A172 (cell line): Measurements from ENCODE around the gene NACC2. TPM values are rescaled to one million over a fixed set of nuclear protein-coding genes. Genes with fewer than 3 reads are reported as not detected.
"Not testable (repeated sequence)": the region's sequence is repeated elsewhere in the genome, so short reads cannot be mapped to it uniquely, and the experiment has no call there.

Experiments
- DNase-seq: peaks from one replicate; pipeline ENCODE4 v3.0.0-alpha.2; 2015; ENCODE audit warnings: low spot score
- total RNA-seq: library from RNA; depleted of rRNA; stranded (reverse); fragments of >200 nt; shearing (Covaris generic); gene quantifications from 2 replicates; pipeline ENCODE4 v1.2.3, GENCODE V29; 2014

NACC2 gene
- total RNA-seq, 1 experiment from 2014 or later = 41.6 TPM

DNA sequence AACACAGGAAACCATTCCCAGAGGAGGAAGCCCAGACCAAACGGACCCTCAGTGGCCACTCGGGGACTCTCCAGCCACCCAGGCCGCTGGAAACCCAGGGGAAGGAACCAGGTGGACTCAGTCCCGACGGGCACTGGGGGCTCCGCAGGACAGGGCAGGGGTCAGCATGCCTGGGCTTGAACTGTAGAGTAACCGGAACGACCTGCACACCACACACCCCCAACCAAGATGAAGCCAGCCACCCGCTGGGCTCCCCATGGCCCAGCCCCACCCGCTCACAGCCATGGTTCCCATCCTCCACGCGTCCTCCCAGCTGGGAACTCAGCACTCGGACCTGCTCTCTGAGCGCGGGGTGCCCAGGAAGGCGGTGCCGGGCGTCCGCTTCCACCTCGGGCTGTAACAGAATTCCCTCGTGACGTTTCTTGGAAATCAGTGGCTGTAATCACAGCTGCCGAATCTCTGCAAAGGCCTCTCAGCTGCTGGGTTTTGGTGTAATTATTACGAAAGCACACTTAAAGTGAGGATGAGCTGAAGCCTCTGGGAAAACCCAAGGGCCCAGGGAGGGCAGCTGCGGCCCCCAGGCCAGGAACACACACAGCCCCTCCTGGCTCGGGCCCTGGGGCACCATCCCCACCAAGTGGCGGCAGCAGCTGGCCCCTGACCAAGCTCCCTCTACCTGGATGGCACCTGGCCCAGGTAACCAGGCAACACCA, 13.8 kb downstream of the NACC2 start:
- DNase-seq = no peak

DNA sequence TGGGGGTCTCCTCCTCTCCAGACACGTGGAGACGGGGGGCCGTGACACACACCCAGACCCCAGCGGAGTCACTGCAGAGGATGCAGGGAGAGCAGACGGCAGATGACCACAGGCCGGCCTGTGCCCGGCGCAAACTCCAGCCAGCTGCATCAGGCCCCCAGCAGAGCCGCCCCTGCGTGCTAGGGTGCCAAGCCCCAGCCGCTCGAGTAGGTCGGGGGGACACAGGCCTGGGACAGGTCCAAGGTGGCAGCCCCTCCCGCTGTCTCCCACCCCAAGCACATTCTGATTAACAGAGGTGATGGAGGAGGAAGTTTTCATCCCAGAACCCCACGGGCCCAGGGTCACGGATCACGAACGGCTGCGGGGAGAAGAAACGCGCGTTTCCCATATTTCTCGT, 14.4 kb downstream of the NACC2 start:
- no peak for DNase-seq

DNA sequence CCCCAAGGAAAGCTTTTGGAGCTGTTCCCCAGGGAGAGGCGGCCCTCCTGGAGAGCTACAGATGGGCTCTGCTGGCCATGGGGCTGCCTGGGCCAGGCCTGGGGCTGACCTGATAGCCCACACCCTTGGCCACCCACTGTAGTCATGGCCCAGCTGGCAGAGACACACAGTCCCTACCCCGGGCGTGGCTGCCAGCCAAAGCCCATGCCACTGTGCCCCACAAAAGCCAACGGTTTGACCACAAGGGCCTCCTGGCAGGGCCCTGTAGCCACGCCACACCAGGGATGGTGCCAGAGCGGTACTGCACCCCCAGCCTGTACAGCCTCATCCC, 15.2 kb downstream of the NACC2 start:
- peak; percentile 57 for DNase-seq

DNA sequence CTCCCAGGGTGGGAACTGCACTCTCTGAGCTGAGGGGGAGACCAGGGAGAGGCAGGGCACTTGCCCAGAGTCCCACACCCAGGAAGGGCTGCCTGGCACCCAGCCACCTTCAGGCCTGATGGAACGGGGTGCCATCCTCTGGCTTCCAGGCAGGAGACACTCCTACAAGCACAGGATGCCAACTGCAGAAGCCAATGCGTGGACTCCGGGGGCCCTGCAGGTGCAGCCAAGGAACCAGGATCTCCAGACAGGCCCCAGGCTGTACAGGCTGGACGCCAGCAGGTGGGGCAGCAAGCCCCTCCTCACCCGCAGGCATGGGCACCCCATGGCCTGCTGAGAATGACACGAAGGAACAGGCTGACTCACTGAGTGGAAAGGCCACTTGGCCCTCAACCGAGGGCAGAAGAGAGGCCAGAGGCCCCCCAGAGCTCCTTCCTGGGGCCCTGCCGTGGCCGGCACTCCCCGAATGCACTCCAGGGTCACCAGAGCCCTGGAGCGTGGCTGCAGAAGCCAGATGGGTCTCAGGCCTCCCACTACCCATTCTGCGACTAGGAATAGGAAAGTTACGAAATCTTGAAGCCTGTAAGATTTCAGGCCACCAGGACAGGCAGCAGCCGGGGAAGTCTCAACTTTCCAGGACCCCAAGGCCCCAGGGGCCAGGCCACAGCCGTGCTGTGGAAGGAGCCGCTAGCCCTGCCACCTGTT, 15.7 kb downstream of the NACC2 start:
- DNase-seq = peak; percentile 68

DNA sequence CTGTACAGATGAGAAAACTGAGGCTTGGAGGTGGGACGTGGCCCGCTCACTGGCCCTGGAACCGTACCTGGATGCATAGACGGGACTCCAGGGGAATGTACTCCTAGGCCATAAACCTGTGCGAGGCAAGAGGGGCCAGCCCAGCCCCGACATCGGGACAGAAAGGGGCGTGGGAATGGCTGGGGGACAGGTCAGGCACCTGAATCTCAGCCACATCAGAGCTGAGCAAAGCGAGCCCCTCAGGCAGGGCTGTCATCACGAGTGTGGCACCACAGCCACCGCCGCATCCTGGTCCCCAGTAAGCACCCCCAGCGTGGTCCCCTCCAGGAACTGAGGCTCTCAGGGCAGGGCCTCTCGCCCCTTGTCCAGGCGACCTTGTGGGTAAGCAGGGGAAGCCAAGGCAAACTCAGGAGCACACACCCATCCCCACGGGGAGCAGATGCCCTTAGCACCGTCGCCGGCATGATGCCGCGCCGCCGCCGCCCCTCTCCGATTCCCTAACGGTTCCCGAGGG, 16.5 kb downstream of the NACC2 start:
- DNase-seq = no peak

DNA sequence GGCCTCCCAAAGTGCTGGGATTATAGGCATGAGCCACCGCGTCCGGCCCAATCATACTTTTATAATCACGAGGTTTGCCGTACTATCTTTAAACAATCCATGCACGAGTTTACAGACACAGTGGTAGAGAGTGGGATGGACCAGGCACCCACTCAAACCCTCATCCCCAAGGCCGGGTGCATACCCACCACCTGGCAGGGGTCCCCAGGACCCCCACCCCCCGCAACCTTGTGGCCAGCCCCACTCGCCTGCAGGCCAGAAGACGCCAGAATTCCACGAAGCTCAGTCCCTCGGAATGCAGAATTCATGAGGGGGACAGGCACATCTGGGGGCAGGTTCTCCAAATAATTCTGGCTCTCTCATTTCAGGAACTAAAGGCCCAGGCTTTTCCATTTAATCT, 17.1 kb downstream of the NACC2 start:
- no peak for DNase-seq

DNA sequence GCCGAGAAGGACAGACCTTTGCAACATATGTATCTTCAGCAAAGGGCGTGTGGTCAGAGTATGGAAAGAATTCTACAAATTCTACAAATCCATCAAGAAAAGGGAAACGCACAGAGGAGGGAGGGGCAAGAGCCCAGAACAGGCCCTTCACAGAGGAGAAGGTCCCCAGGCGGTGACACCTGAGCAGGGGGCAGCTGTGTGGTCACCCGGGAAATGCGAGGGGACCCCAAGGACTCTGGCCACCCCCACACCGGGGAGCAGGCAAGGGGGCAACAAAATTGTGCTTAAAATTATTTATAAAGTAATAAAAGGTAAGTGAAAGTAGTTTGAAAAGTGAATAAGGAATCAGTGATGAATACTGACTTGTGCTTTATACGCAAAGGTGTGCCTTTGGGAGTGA, 17.6 kb downstream of the NACC2 start:
- no peak for DNase-seq

DNA sequence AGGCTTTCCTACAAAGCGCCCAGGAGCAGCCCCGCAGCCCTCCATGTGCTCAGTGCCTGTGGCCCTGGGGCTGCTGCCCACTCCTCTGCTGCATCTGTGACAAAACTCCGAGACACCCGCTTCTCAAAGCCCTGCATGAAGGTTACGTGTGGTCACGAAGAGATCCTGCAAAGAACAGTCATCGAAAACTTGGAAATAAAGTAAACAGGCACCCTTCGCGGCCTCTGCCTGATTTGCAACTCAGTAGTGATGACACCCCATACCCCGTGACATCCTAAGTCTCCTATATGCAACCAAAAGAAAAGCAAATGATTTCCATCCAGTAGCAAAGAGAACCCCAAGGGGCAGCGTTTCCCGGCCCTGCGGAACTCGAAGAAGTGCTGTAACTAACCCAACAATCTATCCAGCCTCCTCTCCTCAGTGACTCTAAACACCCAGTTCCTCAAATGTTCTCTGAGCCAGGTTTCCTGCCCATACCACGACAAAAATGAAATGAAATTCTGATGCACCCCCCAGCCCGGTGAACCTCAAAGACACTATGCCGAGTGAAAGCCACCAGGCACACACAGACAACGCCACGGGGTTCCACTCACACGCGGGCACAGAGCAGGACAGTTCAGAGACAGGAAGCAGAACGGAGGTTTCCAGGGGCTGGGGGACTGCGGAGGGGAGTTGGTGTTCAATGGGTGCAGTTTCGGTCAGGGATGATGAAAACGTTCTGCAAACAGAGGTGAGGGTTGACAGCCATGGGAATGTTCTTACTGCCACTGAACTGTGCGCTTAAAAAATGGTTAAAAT, 19.0 kb downstream of the NACC2 start:
- DNase-seq = no peak

DNA sequence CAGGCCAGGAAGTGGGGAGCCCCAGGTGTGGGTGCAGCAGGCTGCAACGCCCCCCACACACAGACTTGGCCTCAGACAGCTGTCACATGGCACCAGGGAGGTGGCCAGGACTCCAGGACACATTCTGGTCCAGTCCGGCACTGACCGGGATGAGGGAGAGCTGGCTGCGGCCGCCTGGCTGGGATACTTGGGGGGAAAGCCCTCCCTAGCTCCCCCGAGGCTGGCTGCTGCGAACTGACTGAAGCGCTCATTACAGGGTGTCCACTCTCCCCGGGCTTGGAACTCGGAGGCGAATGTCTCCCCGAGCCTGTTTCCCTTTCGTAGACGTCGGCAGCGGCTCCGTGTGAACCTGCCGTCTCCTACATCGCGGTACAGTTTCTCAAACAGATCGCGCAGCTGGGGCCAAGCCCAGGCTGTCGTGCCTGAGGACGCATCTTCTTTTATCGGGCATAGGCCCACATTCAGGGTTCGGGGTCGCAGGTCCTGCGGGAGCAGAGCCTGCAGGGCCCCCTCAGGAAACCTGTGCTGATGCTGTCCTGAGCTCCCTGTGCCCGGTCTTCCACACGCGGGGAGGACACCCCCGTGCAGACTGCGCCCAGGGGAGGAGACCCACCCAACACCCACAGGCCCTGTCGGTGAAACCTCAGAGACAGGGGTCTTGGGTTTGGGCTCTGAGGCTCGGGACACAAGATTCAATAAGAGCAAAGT, 19.8 kb downstream of the NACC2 start:
- DNase-seq = no peak

DNA sequence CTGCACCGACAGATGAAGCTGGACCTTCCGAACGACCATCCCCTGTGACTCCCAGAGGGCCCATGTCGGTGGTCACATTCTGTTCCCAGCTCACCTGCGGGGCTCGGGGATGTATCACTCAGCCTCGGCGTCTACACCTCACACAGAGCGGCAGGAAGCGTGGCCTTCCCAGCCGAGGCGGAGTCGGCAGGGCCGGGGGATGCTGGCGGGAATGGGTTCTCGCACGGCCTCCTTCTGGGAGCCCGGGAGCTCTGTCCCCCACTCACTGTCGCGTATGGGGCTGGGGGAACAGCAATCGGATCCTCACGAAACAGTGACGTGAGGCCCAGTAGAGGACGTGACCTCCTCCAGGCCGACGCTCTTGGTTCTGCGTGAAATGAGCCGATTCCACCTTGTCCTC, 20.4 kb downstream of the NACC2 start:
- no peak for DNase-seq

DNA sequence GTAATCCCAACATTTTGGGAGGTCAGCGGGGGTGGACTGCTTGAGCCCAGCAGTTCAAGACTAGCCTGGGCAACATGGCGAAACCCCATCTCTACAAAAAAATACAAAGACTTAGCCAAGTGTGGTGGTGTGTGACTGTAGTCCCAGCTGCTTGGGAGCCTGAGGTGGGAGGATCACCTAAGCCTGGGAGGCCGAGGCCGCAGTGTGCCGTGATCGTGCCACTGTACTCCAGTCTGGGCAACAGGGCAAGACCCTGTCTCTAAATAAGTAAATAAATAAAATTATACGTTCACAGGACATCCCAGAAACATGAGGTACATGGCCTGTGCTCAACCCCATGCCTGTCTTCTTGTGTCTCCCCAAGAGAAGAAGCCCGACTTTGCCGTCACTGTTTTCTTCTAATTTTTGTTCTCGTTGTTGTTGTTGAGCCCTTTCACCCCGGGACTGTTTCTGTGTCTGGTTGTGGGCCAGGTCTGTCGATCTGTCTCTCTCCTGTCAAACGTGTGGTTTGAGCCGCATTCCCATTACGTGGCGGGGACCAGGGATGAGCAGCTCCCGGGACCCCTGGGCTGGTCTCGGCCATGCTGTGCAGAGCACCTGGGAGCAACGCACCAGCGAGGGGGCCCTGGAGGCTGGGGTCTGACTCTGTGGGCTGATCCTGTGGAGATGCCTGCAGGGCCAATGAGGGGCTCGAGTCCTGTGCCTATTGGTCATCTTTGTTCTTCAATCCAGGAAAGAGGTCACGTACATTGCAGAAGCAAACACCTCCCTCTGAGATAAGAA, 32.2 kb downstream of the NACC2 start:
- DNase-seq = no peak

DNA sequence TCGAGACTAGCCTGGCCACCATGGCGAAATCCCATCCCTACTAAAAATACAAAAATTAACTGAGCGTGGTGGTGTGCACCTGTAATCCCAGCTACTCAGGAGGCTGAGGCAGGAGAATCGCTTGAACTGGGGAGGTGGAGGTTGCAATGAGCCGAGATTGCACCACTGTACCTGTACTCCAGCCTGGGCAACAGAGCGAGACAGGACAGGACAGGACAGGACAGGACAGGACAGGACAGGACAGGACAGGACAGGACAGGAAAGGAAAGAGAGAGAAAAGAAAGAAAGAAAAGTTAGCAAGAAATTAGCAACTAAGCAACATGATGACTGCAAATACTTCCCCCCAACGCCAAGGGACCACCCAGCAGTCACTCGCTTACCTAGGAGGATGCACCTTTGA, 33.2 kb downstream of the NACC2 start:
- DNase-seq = not testable (repeated sequence)

DNA sequence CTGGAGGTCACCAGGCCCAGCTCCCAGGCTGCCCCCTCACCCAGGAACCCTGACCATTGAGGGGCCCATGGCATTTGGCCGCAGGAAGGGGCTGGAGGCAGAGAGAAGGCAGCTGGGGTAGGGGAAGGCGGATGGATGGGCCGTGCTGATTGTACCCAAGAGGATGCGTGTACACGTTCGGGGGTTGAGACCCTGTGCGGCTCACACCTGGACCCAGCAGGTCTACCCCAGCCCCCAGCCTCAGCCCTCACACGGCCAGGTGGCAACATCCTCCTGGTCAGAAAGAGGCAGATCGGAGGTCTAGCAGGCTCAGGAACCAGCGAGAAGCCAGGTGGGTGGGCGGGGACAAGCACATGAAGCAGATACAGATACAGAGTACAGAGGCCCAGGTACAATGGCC, 33.7 kb downstream of the NACC2 start:
- no peak for DNase-seq

DNA sequence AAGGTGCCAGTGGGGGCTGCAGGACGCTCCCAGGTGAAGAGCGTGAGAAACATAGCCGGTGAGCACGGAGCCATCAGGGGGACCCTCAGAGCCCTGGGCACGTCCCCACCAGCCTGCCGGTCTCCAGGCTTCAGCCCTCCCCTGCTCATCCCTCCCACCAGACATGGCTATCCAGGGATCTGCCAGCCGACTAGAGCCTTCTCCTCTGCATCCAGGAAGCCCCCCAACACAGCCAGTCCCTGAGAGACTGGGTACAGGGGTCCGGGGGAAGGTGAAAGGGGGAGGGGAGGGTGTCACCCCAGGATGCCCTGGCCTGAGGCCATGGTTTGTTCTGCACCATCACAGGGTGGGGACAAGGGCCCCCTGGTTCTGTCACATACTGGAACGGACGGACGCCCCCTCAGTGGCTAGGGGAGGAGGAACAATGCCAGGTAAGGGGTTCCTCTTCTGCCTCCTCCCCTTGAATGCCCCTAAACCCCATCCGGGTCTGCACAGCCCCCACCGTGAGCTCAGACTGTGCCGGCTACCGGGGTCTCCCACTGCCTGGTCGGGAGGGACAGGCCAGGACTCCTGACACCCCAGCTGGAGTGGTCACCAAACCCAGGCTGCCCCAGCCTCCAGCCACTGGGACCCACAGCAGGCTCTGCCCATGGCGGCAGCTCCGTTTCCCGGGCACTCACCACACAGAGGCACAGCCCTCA, 34.3 kb downstream of the NACC2 start:
- no peak for DNase-seq

DNA sequence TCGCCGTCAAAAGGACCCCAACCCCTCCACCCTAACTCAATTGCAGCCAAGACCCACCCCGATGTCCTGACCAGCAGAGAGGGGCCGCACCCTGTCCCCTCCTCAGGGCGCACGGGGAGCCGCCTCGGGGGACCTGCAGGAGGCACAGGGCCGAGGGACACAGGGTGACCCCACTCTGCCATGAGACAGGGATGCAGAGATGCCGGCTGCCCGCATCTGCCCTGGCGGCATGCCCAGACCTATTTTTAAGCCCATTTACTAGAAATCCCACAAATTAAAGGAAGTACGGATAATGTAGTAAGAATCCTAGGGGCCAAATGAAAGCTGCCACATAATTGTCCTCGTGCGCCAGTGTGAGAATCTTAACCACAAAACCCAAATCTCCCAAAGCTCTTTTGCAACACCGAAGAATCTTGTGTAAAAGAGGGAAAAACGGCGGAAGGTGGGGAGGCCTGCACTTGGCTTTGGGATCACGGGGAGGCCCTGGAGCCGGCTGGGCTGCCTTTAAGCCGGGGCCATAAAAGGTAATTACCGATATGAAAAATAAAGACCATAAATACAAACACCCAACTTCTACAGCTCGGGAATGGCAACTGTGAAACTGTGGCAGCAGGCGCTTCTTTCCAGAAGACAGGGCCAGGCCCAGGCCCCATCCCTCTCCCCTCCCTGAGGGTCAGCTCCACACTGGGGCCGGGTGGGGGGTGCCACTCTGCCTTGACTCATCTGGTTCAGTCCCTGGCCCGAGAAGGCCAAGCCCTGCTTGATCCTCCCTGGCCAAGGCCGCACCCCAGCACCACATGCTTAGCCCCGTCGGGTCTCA, 35.0 kb downstream of the NACC2 start:
- peak; percentile 86 for DNase-seq

DNA sequence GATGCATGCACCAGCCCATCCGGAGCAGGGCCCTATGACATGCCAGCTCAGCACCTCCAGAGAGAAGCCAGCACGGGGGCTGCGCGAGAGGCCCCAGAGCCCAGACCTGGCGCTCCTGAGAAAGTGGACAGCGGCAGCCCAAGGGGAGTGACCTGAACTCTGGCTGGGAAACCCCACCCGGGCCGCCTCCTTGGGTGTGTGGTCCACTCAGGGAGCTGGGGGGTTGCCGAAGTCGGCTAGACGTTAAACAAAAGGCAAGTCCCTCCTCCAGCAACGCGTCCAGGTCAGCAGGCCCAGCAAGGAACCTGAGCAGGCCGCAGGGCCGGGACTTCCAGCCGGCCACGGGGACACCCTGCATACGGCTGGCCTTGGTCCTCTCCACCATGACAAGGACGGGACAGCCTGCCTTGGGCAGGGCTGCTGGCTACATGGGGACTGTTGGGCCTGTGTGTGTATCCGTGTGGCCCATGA, 35.7 kb downstream of the NACC2 start:
- no peak for DNase-seq

DNA sequence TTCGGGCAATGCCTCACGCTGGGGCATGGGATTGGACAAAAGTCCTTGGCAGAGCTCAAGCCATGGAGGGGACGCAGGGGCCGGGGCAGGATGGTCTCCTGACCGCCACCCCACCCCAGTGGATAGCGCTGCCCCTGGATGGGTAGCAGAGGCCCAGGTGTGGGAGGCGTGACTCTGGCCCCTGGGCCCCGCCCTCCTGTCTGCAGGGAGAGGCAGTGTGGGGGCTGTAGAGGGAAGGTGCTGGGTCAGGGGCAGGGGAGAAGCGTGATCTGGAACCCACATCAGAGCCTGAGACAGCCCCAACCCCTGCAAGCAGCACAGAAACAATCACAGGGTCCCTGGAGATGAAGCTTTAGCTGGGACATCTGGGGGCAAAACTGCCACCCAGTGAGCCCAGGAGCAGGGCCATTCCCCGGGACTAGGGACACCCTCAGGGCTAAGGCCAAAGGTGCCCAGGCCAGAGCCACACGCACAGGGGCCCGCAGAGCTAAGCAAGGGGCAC, 36.2 kb downstream of the NACC2 start:
- DNase-seq = no peak

DNA sequence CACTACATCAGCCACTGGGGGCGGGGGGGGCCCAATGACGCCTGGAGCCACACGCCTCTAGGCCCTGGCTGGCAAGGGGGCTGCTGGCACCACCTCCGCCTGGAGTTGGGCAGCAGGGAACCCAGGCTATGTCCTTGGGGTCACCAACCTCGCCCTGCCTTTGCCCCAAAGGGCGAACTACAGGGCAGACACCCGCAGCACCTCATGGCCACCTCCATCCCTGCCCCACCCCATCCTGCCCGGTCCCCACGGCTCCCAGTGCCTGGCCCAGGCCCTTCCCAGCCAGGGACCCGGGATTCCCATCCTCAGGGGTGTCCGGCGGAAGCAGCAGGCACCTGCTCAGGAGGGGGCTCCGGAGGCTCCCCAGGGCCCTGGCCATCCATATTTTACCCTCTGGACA, 37.0 kb downstream of the NACC2 start:
- DNase-seq = no peak
